ENCODE measurements around the gene SIDT1. TPM values are rescaled to one million over a fixed set of nuclear protein-coding genes. Genes with fewer than 3 reads are reported as not detected.

Gene SIDT1
- total and polyA plus RNA-seq, 2 donors (not counting 1 experiment from before 2014, with no cell fraction given) = 0.01 TPM; not detected in 1

GRCh38 chr3:113628316-113628715 lies 96.0 kb downstream of the SIDT1 start:
- no peak for TF ChIP-seq EZH2 (IDR thresholded peaks at IDR 0.05; ENCODE audit: low read length, missing control alignments)
- TF ChIP-seq, protein P1, sequence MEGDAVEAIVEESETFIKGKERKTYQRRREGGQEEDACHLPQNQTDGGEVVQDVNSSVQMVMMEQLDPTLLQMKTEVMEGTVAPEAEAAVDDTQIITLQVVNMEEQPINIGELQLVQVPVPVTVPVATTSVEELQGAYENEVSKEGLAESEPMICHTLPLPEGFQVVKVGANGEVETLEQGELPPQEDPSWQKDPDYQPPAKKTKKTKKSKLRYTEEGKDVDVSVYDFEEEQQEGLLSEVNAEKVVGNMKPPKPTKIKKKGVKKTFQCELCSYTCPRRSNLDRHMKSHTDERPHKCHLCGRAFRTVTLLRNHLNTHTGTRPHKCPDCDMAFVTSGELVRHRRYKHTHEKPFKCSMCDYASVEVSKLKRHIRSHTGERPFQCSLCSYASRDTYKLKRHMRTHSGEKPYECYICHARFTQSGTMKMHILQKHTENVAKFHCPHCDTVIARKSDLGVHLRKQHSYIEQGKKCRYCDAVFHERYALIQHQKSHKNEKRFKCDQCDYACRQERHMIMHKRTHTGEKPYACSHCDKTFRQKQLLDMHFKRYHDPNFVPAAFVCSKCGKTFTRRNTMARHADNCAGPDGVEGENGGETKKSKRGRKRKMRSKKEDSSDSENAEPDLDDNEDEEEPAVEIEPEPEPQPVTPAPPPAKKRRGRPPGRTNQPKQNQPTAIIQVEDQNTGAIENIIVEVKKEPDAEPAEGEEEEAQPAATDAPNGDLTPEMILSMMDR (conservative IDR thresholded peaks at IDR 0.05 in 1 of 2, IDR thresholded peaks at IDR 0.05 in 1 of 2; ENCODE audit: low read depth in 1 of 2, low read length in 2 of 2) = no peak
- DNase-seq (ENCODE audit: low read depth in 2 of 2) = no peak
- no peak overlapping the region for H3K27ac ChIP-seq (ENCODE audit: insufficient read depth, low read length)
- peaks cover 13% of the 10 kb centered on the region for H3K27me3 ChIP-seq (ENCODE audit: control insufficient read depth, insufficient read depth, low read length)
- no peak overlapping the region for H3K4me3 ChIP-seq (replicated peaks in 1 of 4; ENCODE audit: control extremely low read depth in 1 of 4, insufficient read depth in 1 of 4, low read depth in 3 of 4, low read length in 4 of 4)
- H4K20me1 ChIP-seq (ENCODE audit: control insufficient read depth, extremely low read depth, insufficient read depth, low read length) = no peaks in the 10 kb centered on the region
- no peaks in the 10 kb centered on the region for H3K4me1 ChIP-seq (ENCODE audit: control insufficient read depth, extremely low read depth, insufficient read depth, low read length)
- no peaks in the 10 kb centered on the region for H3K9me3 ChIP-seq (ENCODE audit: control insufficient read depth, insufficient read depth, low read depth, low read length)
- H2AFZ ChIP-seq (ENCODE audit: low read length) = no peak overlapping the region
- no peak overlapping the region for H3K9ac ChIP-seq (ENCODE audit: insufficient read depth, low read length)
- H3K36me3 ChIP-seq (ENCODE audit: control insufficient read depth, insufficient read depth, low read length) = no peaks in the 10 kb centered on the region
- H3K79me2 ChIP-seq (ENCODE audit: control insufficient read depth, insufficient read depth, low read length) = no peaks in the 10 kb centered on the region
- H3K4me2 ChIP-seq (ENCODE audit: extremely low read depth, insufficient read depth, low read length) = no peak overlapping the region

DNA sequence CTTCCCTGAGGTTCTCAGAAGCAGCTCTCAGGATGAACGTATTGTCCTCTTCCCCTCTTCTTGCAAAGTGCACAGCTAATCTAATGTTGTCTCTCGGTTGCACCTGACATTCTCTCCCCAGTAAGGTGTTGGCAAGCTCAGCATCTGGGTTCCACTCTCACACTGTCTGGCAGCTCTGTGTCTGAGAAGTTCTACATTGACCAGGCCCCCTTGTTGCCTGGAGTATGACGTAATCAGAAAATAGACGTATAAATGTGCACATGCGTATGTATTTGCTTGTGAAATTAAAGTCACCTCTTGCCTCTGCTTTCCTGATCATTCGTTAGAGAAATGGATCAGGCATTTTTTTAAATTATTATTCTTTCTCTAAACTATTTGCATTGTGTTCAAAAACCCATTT lies 96.4 kb downstream of the SIDT1 start:
- no peaks in the 10 kb centered on the region for H3K36me3 ChIP-seq (ENCODE audit: control insufficient read depth, insufficient read depth, low read length)
- DNase-seq (ENCODE audit: low read depth in 2 of 2) = no peak

GRCh38 chr3:113629584-113630421 lies 97.4 kb downstream of the SIDT1 start:
- H3K27ac ChIP-seq (ENCODE audit: insufficient read depth, low read length) = no peak overlapping the region
- no peak overlapping the region for H2AFZ ChIP-seq (ENCODE audit: low read length)
- TF ChIP-seq, protein P1 (conservative IDR thresholded peaks at IDR 0.05 in 1 of 2, IDR thresholded peaks at IDR 0.05 in 1 of 2; ENCODE audit: low read depth in 1 of 2, low read length in 2 of 2) = no peak
- no peak for TF ChIP-seq EZH2 (IDR thresholded peaks at IDR 0.05; ENCODE audit: low read length, missing control alignments)
- H3K9ac ChIP-seq (ENCODE audit: insufficient read depth, low read length) = no peak overlapping the region
- no peaks in the 10 kb centered on the region for H3K4me1 ChIP-seq (ENCODE audit: control insufficient read depth, extremely low read depth, insufficient read depth, low read length)
- no peaks in the 10 kb centered on the region for H3K9me3 ChIP-seq (ENCODE audit: control insufficient read depth, insufficient read depth, low read depth, low read length)
- no peak overlapping the region for H3K4me3 ChIP-seq (replicated peaks in 1 of 4; ENCODE audit: control extremely low read depth in 1 of 4, insufficient read depth in 1 of 4, low read depth in 3 of 4, low read length in 4 of 4)
- H3K36me3 ChIP-seq (ENCODE audit: control insufficient read depth, insufficient read depth, low read length) = no peaks in the 10 kb centered on the region
- H3K79me2 ChIP-seq (ENCODE audit: control insufficient read depth, insufficient read depth, low read length) = no peaks in the 10 kb centered on the region
- DNase-seq (ENCODE audit: low read depth in 2 of 2) = no peak
- H3K4me2 ChIP-seq (ENCODE audit: extremely low read depth, insufficient read depth, low read length) = no peak overlapping the region
- H3K27me3 ChIP-seq (ENCODE audit: control insufficient read depth, insufficient read depth, low read length) = peaks cover 13% of the 10 kb centered on the region
- no peaks in the 10 kb centered on the region for H4K20me1 ChIP-seq (ENCODE audit: control insufficient read depth, extremely low read depth, insufficient read depth, low read length)

More for the DNA sequence above, 96.4 kb downstream of the SIDT1 start:
- no peak overlapping the region for H3K4me2 ChIP-seq (ENCODE audit: extremely low read depth, insufficient read depth, low read length)
- TF ChIP-seq EZH2 (IDR thresholded peaks at IDR 0.05; ENCODE audit: low read length, missing control alignments) = no peak
- TF ChIP-seq, protein P1 (conservative IDR thresholded peaks at IDR 0.05 in 1 of 2, IDR thresholded peaks at IDR 0.05 in 1 of 2; ENCODE audit: low read depth in 1 of 2, low read length in 2 of 2) = no peak
- no peak overlapping the region for H3K9ac ChIP-seq (ENCODE audit: insufficient read depth, low read length)
- H3K4me3 ChIP-seq (replicated peaks in 1 of 4; ENCODE audit: control extremely low read depth in 1 of 4, insufficient read depth in 1 of 4, low read depth in 3 of 4, low read length in 4 of 4) = no peak overlapping the region
- no peaks in the 10 kb centered on the region for H3K79me2 ChIP-seq (ENCODE audit: control insufficient read depth, insufficient read depth, low read length)
- H3K4me1 ChIP-seq (ENCODE audit: control insufficient read depth, extremely low read depth, insufficient read depth, low read length) = no peaks in the 10 kb centered on the region
- no peaks in the 10 kb centered on the region for H3K9me3 ChIP-seq (ENCODE audit: control insufficient read depth, insufficient read depth, low read depth, low read length)
- H4K20me1 ChIP-seq (ENCODE audit: control insufficient read depth, extremely low read depth, insufficient read depth, low read length) = no peaks in the 10 kb centered on the region
- H3K27ac ChIP-seq (ENCODE audit: insufficient read depth, low read length) = no peak overlapping the region
- peaks cover 13% of the 10 kb centered on the region for H3K27me3 ChIP-seq (ENCODE audit: control insufficient read depth, insufficient read depth, low read length)
- no peak overlapping the region for H2AFZ ChIP-seq (ENCODE audit: low read length)

All from fibroblast of lung (primary cell).